GM18505 (cell line): ENCODE measurements around the gene ALK.

ENCODE experiments used
- ATAC-seq: cut with Tn5 transposase; IDR thresholded peaks from one replicate; pipeline ENCODE4 v1.9.1; 2021; ENCODE audit not compliant: unreplicated experiment
- POLR2A ChIP-seq: IDR thresholded peaks from 4 replicates; pipeline ENCODE4 v1.6.1; 2011; ENCODE audit warnings: borderline replicate concordance; ENCODE audit not compliant: insufficient read depth, insufficient read length; ENCODE audit errors: extremely low read depth

ALK gene

GRCh38 chr2:29492701-29493100, 428.7 kb downstream of the ALK start:
- no peak for ATAC-seq
- TF ChIP-seq POLR2A, result no peak

GRCh38 chr2:29490045-29490444, 431.3 kb downstream of the ALK start:
- no peak for ATAC-seq

GRCh38 chr2:29489568-29489967, 431.8 kb downstream of the ALK start:
- no peak for ATAC-seq
- TF ChIP-seq POLR2A, result no peak

More at GRCh38 chr2:29490045-29490444, 431.3 kb downstream of the ALK start:
- no peak for TF ChIP-seq POLR2A

- no peak for ATAC-seq
- TF ChIP-seq POLR2A, result no peak
Observed at GRCh38 chr2:29487967-29488555, 433.3 kb downstream of the ALK start.

GRCh38 chr2:29485631-29486030, 435.8 kb downstream of the ALK start:
- ATAC-seq, result no peak
- TF ChIP-seq POLR2A, result no peak

GRCh38 chr2:29485117-29485516, 436.3 kb downstream of the ALK start:
- ATAC-seq, result no peak

GRCh38 chr2:29482867-29483266, 438.5 kb downstream of the ALK start:
- no peak for TF ChIP-seq POLR2A
- no peak for ATAC-seq

More at GRCh38 chr2:29485117-29485516, 436.3 kb downstream of the ALK start:
- TF ChIP-seq POLR2A, result no peak

GRCh38 chr2:29482348-29482747, 439.0 kb downstream of the ALK start:
- ATAC-seq, result no peak
- no peak for TF ChIP-seq POLR2A

- ATAC-seq, result no peak
- no peak for TF ChIP-seq POLR2A
Observed at GRCh38 chr2:29481313-29481712, 440.1 kb downstream of the ALK start.

GRCh38 chr2:29480426-29480825, 441.0 kb downstream of the ALK start:
- TF ChIP-seq POLR2A, result no peak
- ATAC-seq, result no peak

- TF ChIP-seq POLR2A, result no peak
- no peak for ATAC-seq
Observed at GRCh38 chr2:29479401-29479800, 442.0 kb downstream of the ALK start.

GRCh38 chr2:29478641-29479040, 442.7 kb downstream of the ALK start:
- TF ChIP-seq POLR2A, result no peak
- no peak for ATAC-seq

- no peak for ATAC-seq
- TF ChIP-seq POLR2A, result no peak
Observed at GRCh38 chr2:29477186-29477585, 444.2 kb downstream of the ALK start.

- ATAC-seq, result no peak
- no peak for TF ChIP-seq POLR2A
Observed at GRCh38 chr2:29475499-29475898, 445.9 kb downstream of the ALK start.

GRCh38 chr2:29469961-29470360, 451.4 kb downstream of the ALK start:
- TF ChIP-seq POLR2A, result no peak
- no peak for ATAC-seq
